Measurements from ENCODE around the gene KRTAP5-8. TPM values are rescaled to one million over a fixed set of nuclear protein-coding genes. Genes with fewer than 3 reads are reported as not detected.

Gene KRTAP5-8
- total and polyA plus RNA-seq, 9 of the 15 experiments (the other 6 are each of a cell fraction or from before 2014, with no cell fraction given): not detected

DNA sequence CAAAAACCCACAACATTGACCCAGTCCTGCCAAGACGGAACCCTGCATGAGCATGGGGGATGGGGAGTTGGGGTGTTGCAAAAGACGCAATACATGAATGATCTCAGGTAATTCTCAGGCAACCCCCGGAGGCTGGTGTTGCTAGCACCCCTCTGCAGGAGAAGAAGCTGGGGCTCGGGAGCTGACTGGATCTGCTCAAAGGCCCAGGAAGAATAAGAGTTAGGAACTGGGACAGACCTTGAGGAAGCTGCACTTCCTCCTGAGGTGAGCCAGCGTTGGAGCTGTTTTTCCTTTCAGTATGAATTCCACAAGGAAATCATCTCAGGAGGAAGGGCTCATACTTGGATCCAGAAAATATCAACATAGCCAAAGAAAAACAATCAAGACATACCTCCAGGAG is 10.3 kb downstream of the KRTAP5-8 start, which contains the start of gene KRTAP5-9 (continued):
- TF ChIP-seq, protein P1, sequence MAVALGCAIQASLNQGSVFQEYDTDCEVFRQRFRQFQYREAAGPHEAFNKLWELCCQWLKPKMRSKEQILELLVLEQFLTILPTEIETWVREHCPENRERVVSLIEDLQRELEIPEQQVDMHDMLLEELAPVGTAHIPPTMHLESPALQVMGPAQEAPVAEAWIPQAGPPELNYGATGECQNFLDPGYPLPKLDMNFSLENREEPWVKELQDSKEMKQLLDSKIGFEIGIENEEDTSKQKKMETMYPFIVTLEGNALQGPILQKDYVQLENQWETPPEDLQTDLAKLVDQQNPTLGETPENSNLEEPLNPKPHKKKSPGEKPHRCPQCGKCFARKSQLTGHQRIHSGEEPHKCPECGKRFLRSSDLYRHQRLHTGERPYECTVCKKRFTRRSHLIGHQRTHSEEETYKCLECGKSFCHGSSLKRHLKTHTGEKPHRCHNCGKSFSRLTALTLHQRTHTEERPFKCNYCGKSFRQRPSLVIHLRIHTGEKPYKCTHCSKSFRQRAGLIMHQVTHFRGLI (CRISPR knock-in tag; IDR thresholded peaks at IDR 0.05): no peak
- no peak for TF ChIP-seq CC2D1A (IDR thresholded peaks at IDR 0.05)
- no peak for TF ChIP-seq MTA2 (IDR thresholded peaks at IDR 0.05; ENCODE audit: low read depth)
- TF ChIP-seq, protein P2, sequence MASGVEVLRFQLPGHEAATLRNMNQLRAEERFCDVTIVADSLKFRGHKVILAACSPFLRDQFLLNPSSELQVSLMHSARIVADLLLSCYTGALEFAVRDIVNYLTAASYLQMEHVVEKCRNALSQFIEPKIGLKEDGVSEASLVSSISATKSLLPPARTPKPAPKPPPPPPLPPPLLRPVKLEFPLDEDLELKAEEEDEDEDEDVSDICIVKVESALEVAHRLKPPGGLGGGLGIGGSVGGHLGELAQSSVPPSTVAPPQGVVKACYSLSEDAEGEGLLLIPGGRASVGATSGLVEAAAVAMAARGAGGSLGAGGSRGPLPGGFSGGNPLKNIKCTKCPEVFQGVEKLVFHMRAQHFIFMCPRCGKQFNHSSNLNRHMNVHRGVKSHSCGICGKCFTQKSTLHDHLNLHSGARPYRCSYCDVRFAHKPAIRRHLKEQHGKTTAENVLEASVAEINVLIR (CRISPR knock-in tag; IDR thresholded peaks at IDR 0.05): no peak
- TF ChIP-seq, protein P3, sequence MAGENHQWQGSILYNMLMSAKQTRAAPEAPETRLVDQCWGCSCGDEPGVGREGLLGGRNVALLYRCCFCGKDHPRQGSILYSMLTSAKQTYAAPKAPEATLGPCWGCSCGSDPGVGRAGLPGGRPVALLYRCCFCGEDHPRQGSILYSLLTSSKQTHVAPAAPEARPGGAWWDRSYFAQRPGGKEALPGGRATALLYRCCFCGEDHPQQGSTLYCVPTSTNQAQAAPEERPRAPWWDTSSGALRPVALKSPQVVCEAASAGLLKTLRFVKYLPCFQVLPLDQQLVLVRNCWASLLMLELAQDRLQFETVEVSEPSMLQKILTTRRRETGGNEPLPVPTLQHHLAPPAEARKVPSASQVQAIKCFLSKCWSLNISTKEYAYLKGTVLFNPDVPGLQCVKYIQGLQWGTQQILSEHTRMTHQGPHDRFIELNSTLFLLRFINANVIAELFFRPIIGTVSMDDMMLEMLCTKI (IDR thresholded peaks at IDR 0.05; ENCODE audit: partially characterized antibody): no peak

GRCh38 chr11:71548716-71549151 is 10.9 kb downstream of the KRTAP5-8 start:
- no peak overlapping the region for H3K27ac ChIP-seq (ENCODE audit: extremely low read depth, low read depth, low read length)
- ChIA-PET POLR2A (interaction anchor here (2.3 kb wide), 1 partner anchor 11 kb away, joined by 5 read pairs; the partner anchor contains the start of gene KRTAP5-8), CTCF (ENCODE audit: low intra/inter-chr PET ratio) (no interaction called here)
- H3K9me1 ChIP-seq (ENCODE audit: control insufficient read depth, insufficient read depth, low read length): no peaks in the 10 kb centered on the region
- peaks cover 23 to 59% of the 10 kb centered on the region in 2 experiments for H3K27me3 ChIP-seq (ENCODE audit: control insufficient read depth in 2 of 2, insufficient read depth in 2 of 2, low read length in 2 of 2)
- FAIRE-seq (no peak), ATAC-seq (no peak), DNase-seq (ENCODE audit: extremely low read depth in 1 of 4, low spot score in 3 of 4) (no peak)
- 0% methylated on average over 5 of the region's 5 CpGs for WGBS (ENCODE audit: insufficient coverage, low coverage, missing lambda C conversion rate)
- no TSS peak for BruUV-seq (replicated peaks)
- H3K4me1 ChIP-seq (replicated peaks in 1 of 2; ENCODE audit: control insufficient read depth in 2 of 2, insufficient read depth in 2 of 2, low read length in 2 of 2): 0 out of 5 replicates have a peak, but pooled peaks cover 0 to 4% of the 10 kb centered on the region in 2 experiments
- no peaks in the 10 kb centered on the region for H3K36me3 ChIP-seq (ENCODE audit: control insufficient read depth, insufficient read depth, low read length)
- no peak overlapping the region for H3K4me2 ChIP-seq (ENCODE audit: insufficient read depth, low read length)
- no peak overlapping the region for H3K4me3 ChIP-seq
- H3K9me3 ChIP-seq (replicated peaks; ENCODE audit: control insufficient read depth, insufficient read depth, low read depth, low read length): no peaks in the 10 kb centered on the region
- H3K9ac ChIP-seq (ENCODE audit: insufficient read depth in 1 of 2, low read depth in 2 of 2, low read length in 2 of 2): no peak overlapping the region
- intact Hi-C loops (cut with micrococcal nuclease) (no loop called here), in situ Hi-C loops (cut with MboI) (no loop called here)
- no peaks in the 10 kb centered on the region for H3K79me2 ChIP-seq (ENCODE audit: control insufficient read depth, insufficient read depth, low read length)
- TF ChIP-seq BRD4 (IDR thresholded peaks at IDR 0.05) (no peak), FOXP1 (CRISPR knock-in tag; IDR thresholded peaks at IDR 0.05) (no peak), NFIC (IDR thresholded peaks at IDR 0.05) (no peak), SREBF2 (CRISPR knock-in tag; IDR thresholded peaks at IDR 0.05) (no peak), ESRRB (CRISPR knock-in tag; IDR thresholded peaks at IDR 0.05; ENCODE audit: borderline replicate concordance) (no peak)
- H4K20me1 ChIP-seq (replicated peaks; ENCODE audit: control insufficient read depth, insufficient read depth, low read length): no peaks in the 10 kb centered on the region
- H2AFZ ChIP-seq (ENCODE audit: low read depth, low read length): no peak overlapping the region
